ENCODE measurements around the gene SETD5. TPM values are rescaled to one million over a fixed set of nuclear protein-coding genes. Genes with fewer than 3 reads are reported as not detected.

The SETD5 gene
- total RNA-seq, 1 donor from 2014 or later = 192 TPM

DNA sequence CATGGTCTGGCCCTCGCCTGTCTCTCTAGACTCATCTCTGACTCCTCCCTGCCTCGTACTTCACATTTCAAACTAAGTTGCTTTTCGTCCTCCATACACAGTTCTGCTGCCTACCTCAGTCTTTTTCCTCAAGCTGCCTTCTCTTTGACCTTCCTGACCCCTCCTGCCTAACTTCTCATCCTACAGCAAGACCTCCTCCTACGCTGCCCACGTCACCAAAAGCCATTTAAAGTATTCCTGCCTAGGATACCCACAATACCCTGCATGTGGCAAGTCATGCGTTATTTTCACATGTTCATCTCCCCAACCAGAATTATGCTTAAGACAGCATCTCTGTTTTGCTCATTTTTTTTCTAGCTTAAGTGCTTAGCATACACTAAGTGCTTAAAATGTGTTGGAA is 99.5 kb downstream of the SETD5 start:
- TF ChIP-seq, protein P1, sequence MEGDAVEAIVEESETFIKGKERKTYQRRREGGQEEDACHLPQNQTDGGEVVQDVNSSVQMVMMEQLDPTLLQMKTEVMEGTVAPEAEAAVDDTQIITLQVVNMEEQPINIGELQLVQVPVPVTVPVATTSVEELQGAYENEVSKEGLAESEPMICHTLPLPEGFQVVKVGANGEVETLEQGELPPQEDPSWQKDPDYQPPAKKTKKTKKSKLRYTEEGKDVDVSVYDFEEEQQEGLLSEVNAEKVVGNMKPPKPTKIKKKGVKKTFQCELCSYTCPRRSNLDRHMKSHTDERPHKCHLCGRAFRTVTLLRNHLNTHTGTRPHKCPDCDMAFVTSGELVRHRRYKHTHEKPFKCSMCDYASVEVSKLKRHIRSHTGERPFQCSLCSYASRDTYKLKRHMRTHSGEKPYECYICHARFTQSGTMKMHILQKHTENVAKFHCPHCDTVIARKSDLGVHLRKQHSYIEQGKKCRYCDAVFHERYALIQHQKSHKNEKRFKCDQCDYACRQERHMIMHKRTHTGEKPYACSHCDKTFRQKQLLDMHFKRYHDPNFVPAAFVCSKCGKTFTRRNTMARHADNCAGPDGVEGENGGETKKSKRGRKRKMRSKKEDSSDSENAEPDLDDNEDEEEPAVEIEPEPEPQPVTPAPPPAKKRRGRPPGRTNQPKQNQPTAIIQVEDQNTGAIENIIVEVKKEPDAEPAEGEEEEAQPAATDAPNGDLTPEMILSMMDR (conservative IDR thresholded peaks at IDR 0.05) = no peak
- no peak for DNase-seq (ENCODE audit: extremely low spot score, unreplicated experiment)

DNA sequence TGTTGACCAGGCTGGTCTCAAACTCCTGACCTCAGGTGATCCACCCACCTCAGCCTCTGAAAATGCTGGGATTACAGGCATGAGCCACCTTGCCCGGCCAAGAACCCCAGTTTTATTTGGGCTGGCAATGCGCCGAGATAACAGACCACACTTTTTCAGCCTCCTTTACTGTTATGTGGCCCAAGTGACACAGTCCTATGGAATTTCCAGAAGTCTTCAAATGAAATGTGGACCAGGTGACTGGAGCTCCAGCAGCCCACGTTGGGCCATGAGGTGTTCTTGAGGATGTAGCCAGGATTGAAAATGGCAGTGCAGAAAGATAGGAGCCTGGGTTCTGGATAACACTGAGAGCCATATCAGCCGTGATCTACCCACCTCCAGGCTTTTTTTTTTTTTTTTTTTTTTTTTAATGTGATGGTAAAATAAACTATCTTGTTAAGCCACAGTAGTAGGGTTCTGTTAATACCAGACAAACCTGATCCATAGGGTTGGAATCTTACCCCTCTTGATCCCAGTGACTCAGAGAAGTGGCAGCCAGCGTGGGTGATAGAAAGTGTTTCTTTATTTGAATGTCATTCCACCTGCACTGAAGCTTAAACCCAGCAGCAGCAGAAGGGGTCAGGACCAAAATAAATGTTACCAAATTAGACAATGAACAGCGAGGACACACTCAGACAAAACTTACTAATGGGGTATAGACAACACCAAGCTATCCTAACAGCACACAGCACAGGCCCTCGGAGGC is 100.6 kb downstream of the SETD5 start:
- Mint-ChIP-seq H3K4me1 (ENCODE audit: unreplicated experiment) (peaks cover 6% of the 10 kb centered on the region), H3K9me3 (no peaks in the 10 kb centered on the region), H3K27me3 (peaks cover 51% of the 10 kb centered on the region), H3K27ac (no peak overlapping the region), H3K4me3 (no peak overlapping the region), H3K36me3 (no peaks in the 10 kb centered on the region)
- no peak for DNase-seq (ENCODE audit: extremely low spot score, unreplicated experiment)
- TF ChIP-seq, protein P1 (conservative IDR thresholded peaks at IDR 0.05) = no peak

More for the DNA sequence above, 99.5 kb downstream of the SETD5 start:
- Mint-ChIP-seq H3K9me3 (no peaks in the 10 kb centered on the region), H3K4me1 (ENCODE audit: unreplicated experiment) (peaks cover 6% of the 10 kb centered on the region), H3K4me3 (no peak overlapping the region), H3K36me3 (no peaks in the 10 kb centered on the region), H3K27me3 (peaks cover 47% of the 10 kb centered on the region), H3K27ac (no peak overlapping the region)

DNA sequence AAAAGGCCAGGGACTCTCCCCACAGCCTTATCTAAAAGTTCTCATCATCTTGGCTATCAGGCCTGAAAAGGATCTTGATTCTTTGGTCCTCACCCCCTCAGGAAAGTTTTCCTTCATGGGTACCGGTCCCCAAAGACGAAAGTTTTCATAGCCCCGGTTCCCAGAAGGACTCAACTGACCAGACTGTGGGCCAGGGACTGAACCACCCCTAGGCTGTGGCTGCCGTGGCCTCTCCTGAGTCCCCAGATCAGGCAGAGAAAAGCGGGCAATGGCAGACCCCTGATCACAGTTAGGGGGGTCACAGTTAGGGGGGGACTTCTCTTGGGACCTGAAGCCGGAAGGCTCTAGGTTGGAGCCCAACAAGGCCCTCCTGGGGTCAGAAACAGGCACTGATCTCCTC is 101.4 kb downstream of the SETD5 start:
- TF ChIP-seq, protein P1 (conservative IDR thresholded peaks at IDR 0.05) = no peak
- no peak overlapping the region for H3K4me3 Mint-ChIP-seq
- peaks cover 6% of the 10 kb centered on the region for H3K4me1 Mint-ChIP-seq (ENCODE audit: unreplicated experiment)
- H3K36me3 Mint-ChIP-seq = no peaks in the 10 kb centered on the region
- no peaks in the 10 kb centered on the region for H3K9me3 Mint-ChIP-seq
- H3K27me3 Mint-ChIP-seq = peaks cover 55% of the 10 kb centered on the region
- no peak for DNase-seq (ENCODE audit: extremely low spot score, unreplicated experiment)
- no peak overlapping the region for H3K27ac Mint-ChIP-seq

DNA sequence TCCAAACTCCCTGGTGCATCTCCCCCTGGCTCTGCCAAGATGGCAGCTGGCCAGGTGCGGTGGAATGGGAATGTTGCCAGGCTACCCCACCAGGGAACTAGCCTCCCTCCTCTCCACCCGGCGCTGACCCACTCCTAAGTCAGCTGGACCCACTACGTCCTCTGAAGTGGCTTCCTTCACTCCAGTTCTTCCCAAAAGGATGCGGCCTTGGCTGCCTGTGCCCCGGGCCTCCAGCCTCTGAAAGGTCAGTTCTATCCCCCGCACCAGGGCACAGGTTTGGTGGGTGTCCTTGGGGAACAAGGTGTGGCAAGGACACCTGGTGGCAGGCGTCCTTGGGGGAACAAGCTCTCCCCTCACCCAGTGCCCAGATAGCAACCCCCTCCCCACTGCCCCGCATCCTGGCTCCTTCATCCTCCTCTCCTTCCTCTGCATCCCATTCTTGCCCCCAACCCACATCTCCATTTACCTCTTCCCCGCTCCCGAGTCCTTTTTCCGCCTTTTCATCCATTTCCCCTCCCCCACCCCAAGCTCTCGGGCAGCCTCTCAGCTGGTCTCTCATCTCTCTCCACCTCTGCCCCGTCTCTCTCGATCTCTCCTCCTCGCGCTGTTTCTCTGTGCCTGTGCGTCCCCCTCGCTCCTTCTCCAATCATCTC is 102.2 kb downstream of the SETD5 start:
- TF ChIP-seq, protein P1 (conservative IDR thresholded peaks at IDR 0.05) = no peak
- peaks cover 4% of the 10 kb centered on the region for H3K4me1 Mint-ChIP-seq (ENCODE audit: unreplicated experiment)
- DNase-seq (ENCODE audit: extremely low spot score, unreplicated experiment) = no peak
- peaks cover 55% of the 10 kb centered on the region for H3K27me3 Mint-ChIP-seq
- H3K4me3 Mint-ChIP-seq = peak overlapping the region; percentile 67
- H3K27ac Mint-ChIP-seq = no peak overlapping the region
- no peaks in the 10 kb centered on the region for H3K9me3 Mint-ChIP-seq
- no peaks in the 10 kb centered on the region for H3K36me3 Mint-ChIP-seq

DNA sequence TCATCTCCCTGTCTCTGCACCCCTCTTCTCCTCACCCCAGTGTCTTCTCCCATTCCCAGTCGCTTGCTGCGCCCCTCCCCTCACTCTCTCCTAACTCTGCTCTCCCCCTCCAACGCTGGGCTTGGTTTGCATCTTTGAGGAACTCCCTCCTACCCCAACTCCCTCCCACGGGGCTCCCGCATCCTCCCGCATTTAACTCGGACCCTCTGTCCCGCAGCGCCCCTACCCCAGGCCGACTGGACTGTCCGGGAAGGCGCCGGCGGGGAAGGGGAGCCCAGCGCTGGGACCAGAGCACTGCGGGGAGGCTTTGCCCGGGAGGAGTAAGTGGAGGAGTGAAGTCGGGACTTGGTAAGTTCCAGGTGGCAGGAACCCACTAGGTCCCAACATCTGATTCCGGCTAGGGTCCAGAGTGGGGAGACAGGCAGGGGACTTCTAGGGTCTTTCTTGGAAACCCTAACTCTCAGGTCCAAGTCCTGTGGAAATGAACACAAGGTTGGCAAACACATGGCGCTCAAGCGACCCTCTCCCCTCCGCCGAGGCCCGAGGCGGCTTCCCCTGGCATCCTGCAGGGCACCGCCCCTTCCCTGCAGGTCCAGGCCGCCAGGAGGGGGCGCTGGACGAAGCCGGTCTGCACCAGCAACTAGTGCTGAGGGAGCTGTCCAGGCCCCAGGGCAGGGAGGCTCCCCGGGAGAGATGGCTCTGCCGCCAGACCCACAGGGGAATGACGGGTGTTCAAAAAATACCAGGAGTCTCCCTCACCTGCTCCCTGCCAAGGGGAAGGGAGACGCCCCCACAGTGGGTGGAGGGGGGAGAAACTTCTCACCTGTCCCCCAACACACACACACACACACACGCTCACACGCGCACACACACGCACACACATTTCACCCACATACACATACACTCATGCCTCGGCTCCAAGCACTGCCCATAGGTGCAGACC is 103.0 kb downstream of the SETD5 start:
- Mint-ChIP-seq H3K36me3 (no peaks in the 10 kb centered on the region), H3K27ac (no peak overlapping the region)
- TF ChIP-seq, protein P1 (conservative IDR thresholded peaks at IDR 0.05) = peak; percentile 85

More for the DNA sequence above, 103.0 kb downstream of the SETD5 start:
- Mint-ChIP-seq H3K4me1 (ENCODE audit: unreplicated experiment) (no peaks in the 10 kb centered on the region), H3K4me3 (peak overlapping the region; percentile 67), H3K27me3 (peaks cover 59% of the 10 kb centered on the region), H3K9me3 (no peaks in the 10 kb centered on the region)
- DNase-seq (ENCODE audit: extremely low spot score, unreplicated experiment) = peak; percentile 86
